NOMO-1 treated with dmso at 0.1 percent for 144 hours (cell line): ENCODE measurements around the gene LYSMD4.
"Not testable (repeated sequence)": the region's sequence is repeated elsewhere in the genome, so short reads cannot be mapped to it uniquely, and the experiment has no call there.

Source experiments
- DNase-seq: peaks from one replicate; lab custom pipeline; 2025; ENCODE audit not compliant: unreplicated experiment; lab: John Stamatoyannopoulos, UW

LYSMD4 gene

DNA sequence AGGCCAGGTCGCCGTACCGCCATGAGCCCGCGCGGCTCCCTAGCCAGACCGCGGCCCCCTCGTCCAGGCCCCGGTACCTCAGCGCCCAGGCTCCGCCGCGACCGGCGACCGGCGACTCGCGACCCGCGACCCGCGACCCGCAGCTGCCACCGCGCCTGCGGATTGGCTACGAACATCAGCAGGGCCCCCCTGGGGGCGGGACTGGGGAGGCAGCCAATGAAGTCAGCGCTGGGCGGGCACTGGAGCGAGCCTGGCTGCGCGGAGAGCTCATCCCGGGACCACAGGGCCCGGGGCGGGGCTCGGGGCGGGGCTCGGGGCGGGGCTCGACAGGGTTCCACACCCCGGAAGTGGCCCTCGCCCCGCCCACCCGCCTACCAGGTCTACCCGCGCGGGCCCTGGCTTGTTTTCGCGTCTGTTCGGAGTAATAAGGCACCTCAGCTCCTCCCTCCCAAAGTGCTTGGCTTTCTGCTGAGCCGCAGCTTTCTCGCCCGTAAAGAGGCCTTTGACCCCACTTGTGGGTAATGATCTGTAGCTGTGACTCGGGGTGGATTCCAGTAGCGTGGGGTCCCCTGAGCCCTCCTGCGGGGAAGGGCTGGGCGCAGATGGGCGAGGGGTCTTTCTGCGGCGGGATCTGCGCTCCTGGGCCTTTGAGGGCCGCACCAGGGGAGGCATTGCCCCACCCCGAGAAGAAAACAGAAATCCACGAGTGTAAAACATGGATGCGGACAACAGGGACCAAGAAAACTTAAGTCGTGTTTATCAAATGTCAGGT lies at the start of gene LYSMD4:
Gene LYSMD4, minus strand, starts transcription at position 170 of the 772 bp plus-strand sequence. CDS start 1,438 bp downstream, outside the sequence.
- DNase-seq, result peak; percentile 94

DNA sequence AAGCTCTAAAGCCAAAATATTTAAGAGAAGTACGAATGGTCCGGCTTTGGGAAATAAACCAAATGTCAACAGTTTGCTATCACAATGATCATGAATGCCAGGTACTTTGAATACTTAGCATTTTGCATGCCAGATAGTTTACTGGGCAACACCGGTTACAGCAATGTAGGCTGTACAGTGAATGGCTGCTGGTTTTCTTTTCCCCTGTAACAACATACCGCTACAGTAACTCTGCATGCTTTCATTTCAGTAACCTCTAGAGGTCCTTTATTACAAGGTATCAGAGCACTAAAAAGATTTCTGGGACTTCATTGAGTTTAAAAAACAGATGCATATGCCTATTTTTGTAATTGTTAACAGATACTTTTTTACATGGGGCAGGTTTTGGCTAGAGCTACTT lies 48.8 kb upstream of the LYSMD4 start:
- not testable (repeated sequence) for DNase-seq

DNA sequence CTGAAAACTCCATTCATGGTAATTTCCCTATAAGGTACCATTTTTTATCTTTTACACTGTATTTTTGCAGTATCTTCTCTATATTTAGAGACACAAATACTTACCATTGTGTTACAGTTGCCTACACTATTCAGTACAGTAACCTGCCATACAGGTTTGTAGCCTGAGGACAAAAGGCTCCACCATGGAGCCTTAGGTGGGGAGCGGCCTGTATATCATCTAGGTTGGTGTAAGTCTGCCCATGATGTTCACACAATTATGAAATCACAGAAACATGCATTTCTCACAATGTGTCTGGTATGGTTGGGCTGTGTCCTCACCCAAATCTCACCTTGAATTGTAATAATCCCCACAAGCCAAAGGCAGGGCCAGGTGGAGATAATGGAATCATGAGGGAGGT lies 43.9 kb upstream of the LYSMD4 start:
- DNase-seq, result no peak

DNA sequence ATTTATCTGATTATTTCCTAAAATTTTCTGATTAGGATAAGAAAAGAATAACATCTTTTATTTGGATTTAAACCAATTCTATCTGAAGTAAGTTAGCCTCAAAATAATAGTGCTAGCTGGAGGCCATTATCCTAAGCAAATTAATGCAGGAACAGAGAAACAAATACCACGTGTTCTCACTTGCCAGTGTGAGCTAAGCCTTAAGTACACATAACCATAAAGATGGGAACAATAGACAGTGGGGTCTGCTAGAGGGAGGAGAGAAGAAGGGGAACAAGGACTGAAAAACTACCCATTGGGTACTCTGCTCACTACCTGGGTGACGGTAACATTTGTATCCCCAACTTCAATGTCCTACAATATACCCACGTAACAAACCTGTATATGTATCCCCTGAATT lies 31.3 kb upstream of the LYSMD4 start:
- no peak for DNase-seq

DNA sequence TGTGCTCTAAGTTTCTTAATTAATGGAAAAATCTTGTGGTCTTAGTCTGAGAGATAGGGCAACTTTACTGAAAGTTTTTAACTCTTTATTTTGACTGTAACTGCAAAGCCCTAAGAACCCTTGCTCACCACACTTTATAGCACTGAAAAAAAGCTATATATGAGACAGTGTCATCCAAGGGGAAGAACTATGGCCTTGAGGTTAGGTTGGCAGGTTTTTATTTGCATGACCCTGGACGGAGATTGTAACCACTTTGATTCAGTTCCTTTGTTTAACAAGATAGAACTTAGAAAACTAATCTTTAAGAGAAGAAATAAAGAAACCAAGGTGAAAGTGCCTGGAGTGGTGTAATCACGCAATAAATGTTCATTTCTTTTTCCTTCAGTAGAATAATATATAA lies 30.6 kb upstream of the LYSMD4 start:
- no peak for DNase-seq

DNA sequence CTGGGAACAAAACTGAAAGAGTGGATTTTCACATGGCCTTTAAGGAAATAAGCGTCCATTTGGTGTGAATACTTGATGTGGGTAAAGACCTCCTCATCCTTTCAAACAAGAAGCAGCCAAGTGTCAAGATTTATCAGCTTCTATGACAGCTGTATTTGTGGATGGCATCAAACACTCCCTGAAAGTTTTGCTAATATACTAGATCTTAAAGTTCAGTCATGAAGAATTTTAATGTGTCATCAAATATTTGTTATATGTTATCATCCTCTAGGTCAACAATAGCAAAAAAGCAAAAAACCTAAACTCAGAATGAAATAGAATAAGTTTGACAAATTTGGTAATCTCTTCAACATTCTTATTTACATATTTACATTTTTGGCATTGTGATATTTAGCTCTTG lies 29.1 kb upstream of the LYSMD4 start:
- no peak for DNase-seq

DNA sequence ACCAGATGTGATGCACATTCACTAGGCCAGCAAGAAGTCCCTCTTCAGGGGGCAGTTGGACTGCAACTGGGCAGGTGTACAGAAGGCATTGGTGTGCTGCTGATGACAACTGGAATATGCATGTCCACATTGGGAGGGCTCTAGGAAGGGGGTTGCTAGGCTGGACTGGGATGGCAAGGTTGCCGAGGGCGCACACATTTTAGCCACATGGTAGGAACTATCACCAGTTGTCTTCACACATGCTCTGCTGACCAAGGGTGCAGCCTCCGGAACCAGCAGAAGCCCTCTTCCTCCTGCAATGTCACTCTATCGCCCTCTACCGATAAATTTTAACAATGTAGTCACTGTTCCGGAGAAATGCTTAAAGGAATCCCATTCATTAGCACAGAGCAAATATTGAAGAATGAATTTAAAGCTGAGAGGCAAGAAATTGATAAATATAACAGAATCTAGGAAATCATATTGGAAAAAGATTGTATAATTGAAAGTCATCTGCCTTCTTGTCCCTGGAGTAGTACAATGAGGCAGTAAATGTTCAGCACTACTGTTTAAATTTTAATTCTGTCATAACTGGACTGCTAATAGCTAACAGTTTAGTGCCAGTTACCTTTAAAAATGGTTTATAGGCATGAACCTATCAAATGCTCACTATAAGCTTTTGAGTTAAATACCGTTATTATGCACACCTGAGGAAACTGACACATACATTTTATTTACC lies 22.6 kb upstream of the LYSMD4 start:
- peak; percentile 28 for DNase-seq

DNA sequence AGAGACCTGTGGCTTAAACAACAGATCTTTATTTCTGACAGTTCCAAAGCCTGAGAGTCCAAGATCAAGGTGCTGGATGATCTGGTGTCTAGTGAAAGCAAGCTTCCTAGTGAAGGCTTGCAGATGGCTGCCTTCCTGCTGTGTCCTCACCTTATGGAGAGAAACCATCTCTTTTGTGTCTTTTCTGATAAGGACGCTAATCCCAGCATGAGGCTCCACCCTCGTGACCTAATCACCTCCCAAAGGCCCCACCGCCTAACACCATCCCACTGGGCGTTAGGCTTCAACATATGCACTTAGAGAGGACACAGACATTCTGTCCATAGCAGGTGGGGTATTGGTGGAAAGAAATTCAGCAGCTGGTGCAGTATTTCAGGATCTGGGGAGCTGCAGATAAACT lies 19.8 kb upstream of the LYSMD4 start:
- no peak for DNase-seq

DNA sequence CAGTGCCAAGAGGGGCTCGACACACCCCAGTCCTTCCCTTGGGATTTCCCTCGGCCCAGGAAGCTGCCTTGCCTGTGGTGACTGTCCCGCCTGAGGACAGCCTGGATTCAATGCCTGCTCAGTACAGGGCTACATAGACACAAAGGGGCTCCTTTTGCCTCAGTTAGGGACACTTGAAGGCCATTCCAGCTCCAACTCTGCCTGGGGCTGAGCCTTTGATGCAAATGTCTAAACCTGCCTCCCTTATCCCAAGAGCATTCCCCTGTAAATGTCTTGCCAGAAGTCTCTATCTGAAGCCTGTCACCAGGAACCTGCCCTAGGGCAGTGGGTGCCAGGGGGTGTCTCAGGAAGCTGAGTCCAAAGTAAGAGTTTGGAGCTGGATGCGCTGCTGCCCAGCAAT lies 19.3 kb upstream of the LYSMD4 start:
- DNase-seq, result no peak

DNA sequence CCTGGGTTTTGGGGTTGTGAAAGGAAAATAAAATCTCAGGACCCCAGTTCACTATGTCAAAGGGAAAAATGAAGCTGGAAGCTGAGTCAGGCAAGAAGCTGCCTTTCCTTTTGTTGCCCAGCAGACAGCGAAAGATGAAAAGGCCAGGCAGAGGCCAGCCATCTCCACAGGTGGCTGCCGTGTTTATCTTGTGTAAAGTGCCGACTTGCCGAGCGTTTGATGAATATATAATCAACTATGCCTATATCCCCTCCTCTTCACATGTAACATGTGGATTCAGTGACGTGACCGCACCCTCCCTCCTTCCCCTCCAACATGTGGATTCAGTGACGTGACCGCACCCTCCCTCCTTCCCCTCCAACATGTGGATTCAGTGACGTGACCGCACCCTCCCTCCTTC lies 17.1 kb upstream of the LYSMD4 start:
- DNase-seq, result not testable (repeated sequence)

DNA sequence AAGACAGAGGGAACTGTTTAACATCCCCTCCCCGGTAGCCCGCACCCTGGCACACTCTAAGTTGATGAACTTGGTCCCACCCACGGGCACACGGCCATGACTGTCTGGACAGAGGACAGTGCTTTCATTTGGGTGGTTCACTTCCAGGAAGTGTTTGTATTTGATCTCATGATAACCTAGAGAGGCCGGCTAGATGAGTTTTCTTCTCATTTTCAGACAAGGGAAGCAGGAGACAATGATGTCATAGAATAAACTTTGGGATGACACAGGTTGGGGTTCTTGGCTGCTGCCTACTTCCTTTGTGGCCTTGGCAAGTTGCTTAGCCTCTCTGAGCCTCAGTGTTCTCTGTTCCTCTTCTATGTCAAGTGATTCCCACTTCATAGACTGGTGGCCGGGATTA lies 16.1 kb upstream of the LYSMD4 start:
- no peak for DNase-seq

DNA sequence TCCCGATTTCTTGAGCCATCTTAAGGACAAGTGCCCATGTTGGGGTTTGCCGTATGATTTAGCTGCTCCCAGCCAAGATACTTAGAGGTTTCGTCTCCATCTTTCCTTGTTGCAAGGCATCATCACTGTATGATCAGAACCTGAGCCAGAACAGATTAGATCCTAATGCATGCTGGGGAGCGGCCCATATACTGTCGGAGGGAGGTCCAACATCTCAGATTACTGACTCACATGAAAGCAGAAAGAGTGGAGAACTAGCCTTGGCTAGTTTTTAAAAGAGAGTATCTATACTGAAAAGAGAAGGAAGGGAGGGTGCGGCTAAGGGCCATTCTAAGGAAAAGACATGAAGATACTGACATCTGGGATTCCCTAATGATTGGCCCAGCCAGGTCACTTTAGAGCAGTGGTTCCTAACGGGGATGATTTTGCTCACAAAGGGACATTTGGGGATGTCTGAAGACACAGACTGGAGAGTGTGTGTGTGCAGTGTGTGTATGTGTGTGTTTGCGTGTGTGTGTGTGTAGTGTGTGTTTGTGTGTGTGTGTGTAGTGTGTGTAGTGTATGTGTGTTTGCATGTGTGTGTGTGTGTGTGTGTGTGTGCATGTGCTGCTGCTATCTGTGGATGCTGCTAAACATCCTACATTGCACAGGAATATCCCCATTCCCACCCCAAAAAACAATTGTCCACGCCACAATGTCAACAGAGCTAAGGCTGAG lies 12.3 kb upstream of the LYSMD4 start:
- DNase-seq, result no peak

DNA sequence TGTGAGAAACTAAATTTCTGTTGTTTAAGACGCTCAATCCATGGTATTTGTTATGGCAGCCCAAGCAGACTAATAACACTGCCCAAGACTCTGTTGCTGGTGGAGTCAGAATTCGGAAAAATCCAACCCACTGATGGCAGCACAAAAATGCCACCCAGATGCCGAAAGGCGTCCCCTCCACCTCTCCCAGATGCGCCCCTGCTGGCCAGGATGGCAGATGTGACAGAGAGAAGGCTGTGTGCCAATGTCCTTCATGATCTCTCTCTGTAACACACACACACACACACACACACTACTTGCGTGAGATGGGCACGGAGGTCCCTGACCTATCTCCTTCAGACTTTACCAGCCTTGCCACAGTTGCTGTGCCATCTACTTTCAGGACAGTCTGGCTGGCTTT lies 10.9 kb upstream of the LYSMD4 start:
- no peak for DNase-seq

DNA sequence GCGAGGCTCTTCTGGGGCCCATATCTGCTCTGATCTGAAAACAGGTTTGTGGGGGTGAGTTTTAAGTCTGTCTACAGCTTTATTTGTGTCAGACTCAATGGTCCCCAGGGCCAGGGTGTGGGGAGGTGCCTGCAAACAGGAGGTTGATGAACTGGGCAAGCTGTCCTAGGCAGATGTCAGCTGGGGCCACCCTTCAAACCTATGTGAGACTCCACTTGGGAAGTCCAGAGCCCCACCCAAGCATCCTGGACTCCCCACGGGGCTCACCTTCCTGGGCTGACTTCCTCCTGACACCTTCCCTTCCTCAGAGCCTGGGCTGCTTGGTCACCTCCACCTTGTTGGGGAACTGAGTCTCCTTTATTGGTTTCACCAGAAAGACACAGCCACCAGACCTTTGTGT lies 8.6 kb upstream of the LYSMD4 start:
- DNase-seq, result no peak

DNA sequence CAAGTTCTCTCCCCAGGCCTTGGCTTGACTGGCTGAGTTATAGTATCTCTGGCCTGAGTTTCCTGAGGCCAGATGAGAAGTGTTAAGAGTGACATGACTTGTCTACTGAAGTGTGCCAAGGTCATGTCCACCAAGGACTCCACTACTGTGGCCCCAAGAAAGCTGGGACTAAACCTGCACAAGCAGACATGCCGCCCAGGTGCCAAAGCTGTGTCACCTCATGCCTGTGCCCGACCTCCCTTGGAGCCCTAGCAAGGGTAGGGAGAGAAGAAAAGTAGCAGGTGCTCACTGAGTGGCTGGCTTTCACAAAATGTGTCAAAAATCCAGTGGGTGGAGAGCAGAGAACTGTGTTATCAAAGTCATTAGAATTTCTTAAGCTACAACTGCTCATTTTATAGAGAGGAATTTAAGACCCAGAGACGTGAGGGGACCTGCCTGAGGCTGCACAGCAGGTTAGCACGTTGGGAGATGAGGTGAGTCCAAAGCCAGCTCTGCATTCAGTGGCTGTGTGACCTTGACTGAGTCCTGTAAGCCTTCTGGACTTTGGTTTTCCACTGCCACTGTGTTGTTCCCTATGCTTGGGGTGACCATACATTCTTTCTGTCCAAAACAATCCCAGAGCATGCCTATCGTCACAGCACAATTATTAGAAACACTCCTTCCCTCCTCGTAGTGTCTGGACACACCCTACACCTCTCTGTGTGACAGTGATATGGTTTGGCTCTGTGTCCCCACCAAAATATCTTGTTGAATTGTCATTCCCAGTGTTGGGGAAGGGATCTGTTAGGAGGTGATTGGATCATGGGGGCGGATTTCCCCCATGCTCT lies 5.0 kb upstream of the LYSMD4 start:
- DNase-seq, result no peak

DNA sequence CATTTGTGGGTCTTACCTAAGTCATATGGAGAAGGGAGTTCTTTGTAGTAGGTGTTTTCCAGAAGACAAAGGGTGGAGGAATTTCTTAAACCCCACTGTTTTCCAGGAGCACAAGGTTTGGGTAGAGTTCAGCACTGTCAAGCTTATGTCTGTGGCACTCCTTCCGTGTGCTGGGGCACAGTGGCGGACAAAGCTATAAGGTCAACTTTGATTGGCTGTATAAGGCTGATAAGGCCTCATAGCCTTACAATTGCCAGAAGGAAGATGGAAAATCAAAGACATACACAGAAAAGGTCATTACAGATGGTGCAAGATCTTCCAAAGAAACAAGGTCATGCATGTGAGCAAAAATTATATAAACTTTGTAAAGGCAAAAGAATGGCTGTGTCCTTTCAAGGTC lies 3.5 kb upstream of the LYSMD4 start:
- DNase-seq, result no peak

DNA sequence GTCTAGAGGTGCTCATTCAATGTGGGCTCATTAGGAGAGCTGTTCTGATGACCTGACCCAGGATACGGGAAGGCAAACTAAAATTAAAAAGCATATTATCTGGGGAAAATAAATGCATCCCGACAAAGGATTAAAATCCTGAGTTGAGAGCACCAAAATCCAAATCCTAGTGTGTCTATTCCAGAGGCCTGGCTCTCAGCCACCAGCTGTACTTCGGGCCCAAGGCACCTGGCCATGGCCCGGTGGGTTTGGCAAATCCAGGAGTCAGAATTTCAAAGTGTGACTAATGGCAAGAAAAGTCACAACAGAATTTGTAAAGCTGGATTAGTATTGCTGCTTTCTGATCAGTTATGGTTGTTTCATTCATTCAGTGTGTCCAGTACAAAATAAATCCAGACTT lies 2.6 kb upstream of the LYSMD4 start:
- DNase-seq, result no peak

DNA sequence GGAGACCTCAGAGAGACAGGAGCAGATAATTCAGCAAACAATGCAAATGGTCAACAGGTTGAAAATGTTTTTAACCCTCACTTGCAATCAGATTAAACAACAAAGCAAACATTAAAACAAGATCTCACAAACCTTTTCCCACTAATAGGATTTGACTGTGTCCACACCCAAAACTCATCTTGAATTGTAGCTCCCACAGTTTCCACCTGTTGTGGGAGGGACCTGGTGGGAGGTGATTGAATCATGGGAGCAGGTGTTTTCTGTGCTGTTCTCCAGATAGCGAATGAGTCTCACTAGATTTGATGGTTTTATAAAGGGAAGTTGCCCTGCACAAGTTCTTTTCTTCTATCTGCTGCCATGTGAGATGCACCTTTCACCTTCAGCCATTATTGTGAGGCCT lies 1.3 kb upstream of the LYSMD4 start:
- no peak for DNase-seq

DNA sequence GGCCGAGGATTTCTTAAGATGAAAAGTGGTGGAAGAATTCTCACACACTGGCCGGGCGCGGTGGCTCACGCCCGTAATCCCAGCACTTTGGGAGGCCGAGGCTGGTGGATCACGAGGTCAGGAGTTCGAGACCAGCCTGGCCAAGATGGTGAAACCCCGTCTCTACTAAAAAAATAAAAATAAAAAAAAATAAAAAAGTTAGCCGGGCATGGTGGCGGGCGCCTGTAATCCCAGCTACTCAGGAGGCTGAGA lies 729 bp upstream of the LYSMD4 start:
- DNase-seq, result not testable (repeated sequence)

DNA sequence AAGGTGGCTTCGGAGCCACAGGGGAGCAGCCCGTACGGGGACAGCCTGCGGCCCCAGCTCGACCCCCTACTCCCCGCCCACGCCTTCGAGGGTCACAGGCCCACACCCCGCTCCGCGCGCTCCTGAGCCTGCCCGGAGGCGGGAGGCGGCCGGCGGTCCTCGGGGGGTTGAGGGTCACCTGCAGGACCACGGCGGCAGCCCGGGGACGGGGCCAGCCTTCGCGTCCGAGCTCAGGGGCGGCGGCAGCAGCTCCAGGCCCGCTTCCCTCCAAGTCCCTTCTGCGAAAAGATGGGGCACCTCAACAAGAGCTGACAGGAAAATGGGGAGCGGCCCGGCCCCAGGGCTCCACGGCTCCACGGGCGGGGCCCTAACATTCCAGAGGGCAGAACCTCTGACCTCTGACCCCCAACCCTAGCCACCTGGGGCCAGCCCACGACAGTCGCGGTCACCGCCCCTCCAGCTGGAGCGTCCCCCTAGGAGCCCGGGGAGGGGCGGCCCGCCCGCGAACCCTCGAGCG lies 428 bp downstream of the LYSMD4 start:
- DNase-seq, result no peak

DNA sequence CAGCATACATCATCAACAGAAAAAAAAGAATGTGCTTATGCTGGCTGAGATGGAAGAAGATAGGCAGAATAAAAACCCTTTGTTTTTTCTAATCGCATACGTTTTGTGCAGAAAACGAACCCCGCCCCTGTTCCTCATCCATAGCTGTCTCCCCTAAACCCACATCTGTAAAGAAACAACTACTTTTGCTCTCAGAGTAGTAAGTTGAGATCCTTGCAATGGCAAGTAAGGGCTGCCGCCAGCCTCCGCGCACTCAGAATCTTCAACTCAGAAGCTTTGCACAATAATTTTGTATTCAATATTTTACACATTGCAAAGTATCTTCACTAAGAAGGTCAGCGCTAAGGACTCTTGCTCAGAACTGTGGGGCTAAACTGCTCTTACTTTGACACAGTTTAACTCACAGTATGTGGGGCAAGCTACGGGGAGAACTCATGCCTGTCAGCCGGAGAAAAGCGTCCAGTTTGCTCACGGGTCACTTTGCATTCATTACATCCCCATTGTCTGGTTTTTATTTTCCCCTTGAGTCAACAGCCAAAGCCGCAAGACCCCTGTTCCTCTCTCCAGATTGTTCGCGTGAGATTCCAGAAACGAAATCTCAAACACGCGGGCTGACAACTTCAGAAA lies 1.0 kb downstream of the LYSMD4 start:
- no peak for DNase-seq
